SK-N-SH (cell line): ENCODE measurements around the gene PARVA. TPM values are rescaled to one million over a fixed set of nuclear protein-coding genes. Genes with fewer than 3 reads are reported as not detected.

Experiments
- CTCF ChIA-PET: fragments of 300-600, 350-600 bp; formaldehyde crosslinking; extraction: SDS; loops from one replicate; lab custom pipeline; 2021; lab: Yijun Ruan, JAX
- POLR2A ChIA-PET: fragments of 350-600 bp; sonication (Branson Sonifier 250); formaldehyde crosslinking; extraction: SDS; loops from one replicate; lab custom pipeline; 2020; ENCODE audit warnings: antibody characterized with exemption, inconsistent platforms; lab: Yijun Ruan, JAX
- DNase-seq: peaks from one replicate; pipeline ENCODE4 v3.0.0; 2012
- H2AFZ ChIP-seq: fragments of 200-600 bp; sonication (generic); 2 replicates; pipeline ENCODE4 v1.8.1; 2016; ENCODE audit warnings: antibody characterized with exemption, mild to moderate bottlenecking, low read depth
- H3F3A ChIP-seq: fragments of 200-600 bp; sonication (generic); replicated peaks from 2 replicates; pipeline ENCODE3; 2016; ENCODE audit warnings: antibody characterized with exemption, mild to moderate bottlenecking; ENCODE audit not compliant: insufficient read depth
- H3K27ac ChIP-seq, 2 experiments: fragments of 200-500 bp in 1 of 2; fragments of 200-600 bp in 1 of 2; sonication (Bioruptor generic) in 1 of 2; sonication (generic), shearing (Covaris generic) in 1 of 2; 2 replicates each; pipeline versions ENCODE4 v1.5.1 to v1.6.1; 2014 to 2016; ENCODE audit warnings: low read depth in 2 of 2, inconsistent platforms in 1 of 2, low read length in 1 of 2, mild to moderate bottlenecking in 1 of 2, mixed read lengths in 1 of 2
- H3K27me3 ChIP-seq: fragments of 200-600 bp; sonication (generic), shearing (Covaris generic); 2 replicates; pipeline ENCODE4 v1.6.1; 2016; ENCODE audit warnings: mixed run types; ENCODE audit not compliant: insufficient read depth
- H3K36me3 ChIP-seq, 2 experiments: fragments of 200-500 bp in 1 of 2; fragments of 200-600 bp in 1 of 2; sonication (Bioruptor generic) in 1 of 2; sonication (generic) in 1 of 2; replicated peaks in 1 of 2; 2 replicates each; pipeline versions ENCODE3 to v1.5.1; 2014 to 2016; ENCODE audit warnings: low read length in 1 of 2, mild to moderate bottlenecking in 1 of 2; ENCODE audit not compliant: insufficient read depth in 2 of 2, control insufficient read depth in 1 of 2
- H3K4me1 ChIP-seq, 2 experiments: fragments of 200-500 bp in 1 of 2; fragments of 200-600 bp in 1 of 2; sonication (Bioruptor generic) in 1 of 2; sonication (generic), shearing (Covaris generic) in 1 of 2; 2 replicates each; pipeline versions ENCODE4 v1.5.1 to v1.6.1; 2014 to 2016; ENCODE audit warnings: low read depth in 1 of 2, low read length in 1 of 2, mixed run types in 1 of 2; ENCODE audit not compliant: insufficient read depth in 2 of 2, control insufficient read depth in 1 of 2
- H3K4me2 ChIP-seq: fragments of 200-600 bp; sonication (generic), shearing (Covaris generic); 2 replicates; pipeline ENCODE4 v1.6.1; 2017; ENCODE audit warnings: mixed run types
- H3K4me3 ChIP-seq, 2 experiments: fragments of 200-500 bp in 1 of 2; fragments of 200-600 bp in 1 of 2; sonication (Bioruptor generic) in 1 of 2; sonication (generic), shearing (Covaris generic) in 1 of 2; 2 replicates each; pipeline versions ENCODE4 v1.5.1 to v1.8.1; 2014 to 2016; ENCODE audit warnings: low read depth in 2 of 2, inconsistent platforms in 1 of 2, low read length in 1 of 2, mild to moderate bottlenecking in 1 of 2, mixed read lengths in 1 of 2, moderate library complexity in 1 of 2
- H3K79me2 ChIP-seq: fragments of 200-600 bp; sonication (generic); 2 replicates; pipeline ENCODE4 v1.8.1; 2017; ENCODE audit warnings: mild to moderate bottlenecking; ENCODE audit not compliant: insufficient read depth
- H3K9ac ChIP-seq: fragments of 200-600 bp; sonication (generic); 2 replicates; pipeline ENCODE4 v1.6.1; 2017; ENCODE audit warnings: mixed run types
- H3K9me2 ChIP-seq: fragments of 200-600 bp; sonication (generic); 2 replicates; pipeline ENCODE4 v1.6.1; 2017; ENCODE audit warnings: mixed run types
- H3K9me3 ChIP-seq: fragments of 200-600 bp; sonication (generic); 2 replicates; pipeline ENCODE4 v1.6.1; 2017; ENCODE audit warnings: mixed run types, mild to moderate bottlenecking, moderate library complexity
- H4K20me1 ChIP-seq: fragments of 200-600 bp; sonication (generic); 2 replicates; pipeline ENCODE4 v1.6.1; 2017; ENCODE audit warnings: mild to moderate bottlenecking, mixed run types; ENCODE audit not compliant: insufficient read depth
- EZH2phosphoT487 ChIP-seq: fragments of 200-600 bp; sonication (generic); IDR thresholded peaks from 2 replicates; pipeline ENCODE4 v1.6.1; 2017; ENCODE audit warnings: low read depth, mixed run types, mild to moderate bottlenecking, antibody characterized with exemption, moderate library complexity, borderline replicate concordance
- FOSL2 ChIP-seq: IDR thresholded peaks from 2 replicates; pipeline ENCODE4 v1.4.0; 2012; ENCODE audit warnings: low read depth, mild to moderate bottlenecking, moderate library complexity, borderline replicate concordance
- GABPA ChIP-seq: IDR thresholded peaks from 2 replicates; pipeline ENCODE4 v1.4.0; 2012; ENCODE audit warnings: low read depth, mild to moderate bottlenecking
- MXI1 ChIP-seq: IDR thresholded peaks from 2 replicates; pipeline ENCODE4 v1.6.1; 2012; ENCODE audit warnings: mild to moderate bottlenecking, low read depth, low read length, improper control_type of control experiment
- POLR2AphosphoS5 ChIP-seq: IDR thresholded peaks from 2 replicates; pipeline ENCODE4 v1.6.1; 2012; ENCODE audit warnings: low read depth, low read length
- RAD21 ChIP-seq: IDR thresholded peaks from 2 replicates; pipeline ENCODE4 v1.6.1; 2012; ENCODE audit warnings: mild to moderate bottlenecking, low read length
- RCOR1 ChIP-seq: fragments of 150-350 bp; IDR thresholded peaks from 2 replicates; pipeline ENCODE4 v1.6.1; 2017; ENCODE audit warnings: antibody characterized with exemption, low read length
- RFX5 ChIP-seq: IDR thresholded peaks from 2 replicates; pipeline ENCODE4 v1.6.1; 2012; ENCODE audit warnings: mild to moderate bottlenecking, improper control_type of control experiment, low read length
- SMC3 ChIP-seq: IDR thresholded peaks from 2 replicates; pipeline ENCODE4 v1.6.1; 2012; ENCODE audit warnings: low read depth, low read length, improper control_type of control experiment
- TAF1 ChIP-seq: IDR thresholded peaks from 2 replicates; pipeline ENCODE4 v1.6.1; 2012; ENCODE audit warnings: low read depth, mild to moderate bottlenecking, low read length, moderate library complexity, borderline replicate concordance
- TEAD4 ChIP-seq: IDR thresholded peaks from 2 replicates; pipeline ENCODE4 v1.4.0; 2012; ENCODE audit warnings: mild to moderate bottlenecking, borderline replicate concordance; ENCODE audit not compliant: insufficient read depth
- WGBS: methylation state at CpG from one replicate; pipeline ENCODE4 v1.1.6; 2017; ENCODE audit warnings: low lambda C conversion rate; 5-methylcytosine and 5-hydroxymethylcytosine counted together
- polyA plus RNA-seq, 3 experiments: library from polyadenylated mRNA; depleted of rRNA; stranded (reverse); fragments of >200 nt; gene quantifications; 2 replicates each; pipeline ENCODE4 v1.2.3, GENCODE V29; 2012
- TF ChIP-seq, protein P1 (sequence below): fragments of 150-350 bp; IDR thresholded peaks from 2 replicates; pipeline ENCODE4 v1.6.1; 2017; ENCODE audit warnings: antibody characterized with exemption, low read length, low read depth, borderline replicate concordance
- TF ChIP-seq, protein P2 (sequence below): fragments of 200-600 bp; sonication (generic); IDR thresholded peaks from 2 replicates; pipeline ENCODE4 v1.6.1; 2017; ENCODE audit warnings: antibody characterized with exemption, mild to moderate bottlenecking, moderate library complexity

Gene PARVA
- polyA plus RNA-seq, 1 of the 3 experiments (the other 2 are of a cell fraction): 27.6 TPM

DNA sequence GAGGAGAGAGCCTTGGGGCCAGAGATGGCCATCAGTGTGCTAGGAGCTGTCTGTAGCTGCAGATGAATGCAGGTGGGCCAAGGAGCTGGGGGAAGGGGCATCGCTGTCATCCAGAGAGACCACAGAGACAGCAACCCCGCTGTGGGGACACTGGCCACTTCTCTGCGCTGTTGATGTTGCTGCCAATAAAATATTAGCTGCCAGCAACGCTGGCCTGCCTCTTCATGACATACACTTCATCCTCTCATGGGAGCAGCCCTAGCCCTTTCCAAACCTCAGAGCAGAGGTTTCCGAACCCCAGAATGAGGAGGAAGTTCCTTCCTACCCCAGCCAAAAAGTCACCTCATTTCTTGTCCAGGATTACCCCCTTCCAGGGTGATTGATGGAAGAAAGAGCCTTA is 106.2 kb downstream of the PARVA start:
- Histone ChIP-seq H3K9ac (no peak overlapping the region), H3K27ac (no peak overlapping the region), H3K4me2 (no peak overlapping the region), H3K9me3 (no peaks in the 10 kb centered on the region; the same call in 1 of the 2 replicates), H3K9me2 (no peaks in the 10 kb centered on the region), H2AFZ (no peak overlapping the region), H3K79me2 (peaks cover 6% of the 10 kb centered on the region; the same call in 1 of the 2 replicates), H3K4me3 (no peak overlapping the region), H3K4me1 (peaks cover 0 to 5% of the 10 kb centered on the region in 2 experiments; a peak in 1 of 4 replicates), H3K36me3 (peaks cover 0 to 50% of the 10 kb centered on the region in 2 experiments), H4K20me1 (no peaks in the 10 kb centered on the region), H3K27me3 (no peaks in the 10 kb centered on the region), H3F3A (no peaks in the 10 kb centered on the region)
- DNase-seq: no peak
- WGBS: 93% methylated on average over 5 of the region's 5 CpGs
- ChIA-PET CTCF (interaction anchor here (1.0 to 1.4 kb wide), 4 partner anchors 9 to 405 kb away, joined by 3 to 4 read pairs (median 4); no protein-coding TSS in a partner anchor), POLR2A (no interaction called here)
- TF ChIP-seq GABPA: no peak
- TF ChIP-seq MXI1: no peak
- TF ChIP-seq, protein P1, sequence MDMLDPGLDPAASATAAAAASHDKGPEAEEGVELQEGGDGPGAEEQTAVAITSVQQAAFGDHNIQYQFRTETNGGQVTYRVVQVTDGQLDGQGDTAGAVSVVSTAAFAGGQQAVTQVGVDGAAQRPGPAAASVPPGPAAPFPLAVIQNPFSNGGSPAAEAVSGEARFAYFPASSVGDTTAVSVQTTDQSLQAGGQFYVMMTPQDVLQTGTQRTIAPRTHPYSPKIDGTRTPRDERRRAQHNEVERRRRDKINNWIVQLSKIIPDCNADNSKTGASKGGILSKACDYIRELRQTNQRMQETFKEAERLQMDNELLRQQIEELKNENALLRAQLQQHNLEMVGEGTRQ: no peak
- TF ChIP-seq EZH2phosphoT487: no peak
- no peak for TF ChIP-seq RCOR1
- TF ChIP-seq RAD21: no peak
- TF ChIP-seq FOSL2: no peak
- TF ChIP-seq POLR2AphosphoS5: no peak
- no peak for TF ChIP-seq SMC3
- no peak for TF ChIP-seq TEAD4
- TF ChIP-seq RFX5: no peak
- no peak for TF ChIP-seq TAF1

DNA sequence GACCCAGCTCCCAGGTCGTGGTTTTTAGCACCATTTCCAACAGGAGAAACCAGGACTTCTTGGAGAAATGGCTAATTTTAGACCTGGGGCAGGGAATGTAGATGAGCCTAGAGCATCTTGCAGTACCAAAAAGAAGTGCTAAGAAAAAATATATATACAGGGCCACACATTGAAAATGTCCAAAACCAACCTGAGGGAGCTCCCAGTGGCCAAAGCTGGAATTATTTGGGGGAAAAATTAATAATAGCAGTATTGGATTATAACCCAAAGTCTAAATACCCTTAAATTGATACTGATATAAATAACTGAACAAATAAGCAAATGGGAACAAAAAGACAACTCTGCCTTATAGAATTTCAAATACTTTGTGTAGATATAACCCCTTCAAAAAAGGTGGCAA is 108.0 kb downstream of the PARVA start:
- Histone ChIP-seq H3K4me2 (no peak overlapping the region), H3K36me3 (peaks cover 0 to 53% of the 10 kb centered on the region in 2 experiments), H3K9me2 (no peaks in the 10 kb centered on the region), H3K9me3 (peaks cover 11% of the 10 kb centered on the region), H3K9ac (no peak overlapping the region), H3K27ac (no peak overlapping the region), H3K27me3 (no peaks in the 10 kb centered on the region), H2AFZ (no peak overlapping the region), H3K4me1 (peaks cover 0 to 5% of the 10 kb centered on the region in 2 experiments; a peak in 1 of 4 replicates), H3K79me2 (peaks cover 6% of the 10 kb centered on the region; the same call in 1 of the 2 replicates), H4K20me1 (no peaks in the 10 kb centered on the region), H3F3A (no peaks in the 10 kb centered on the region), H3K4me3 (no peak overlapping the region)
- ChIA-PET POLR2A (no interaction called here), CTCF (interaction anchor here (0.6 to 1.5 kb wide), 9 partner anchors 9 to 1402 kb away, joined by 3 to 7 read pairs (median 3); no protein-coding TSS in a partner anchor)
- DNase-seq: no peak
- 78% methylated on average over 1 of the region's 1 CpG for WGBS
- TF ChIP-seq, protein P1: no peak
- TF ChIP-seq RAD21: peak; percentile 44; the same call in 1 of the 2 replicates
- TF ChIP-seq, protein P2, sequence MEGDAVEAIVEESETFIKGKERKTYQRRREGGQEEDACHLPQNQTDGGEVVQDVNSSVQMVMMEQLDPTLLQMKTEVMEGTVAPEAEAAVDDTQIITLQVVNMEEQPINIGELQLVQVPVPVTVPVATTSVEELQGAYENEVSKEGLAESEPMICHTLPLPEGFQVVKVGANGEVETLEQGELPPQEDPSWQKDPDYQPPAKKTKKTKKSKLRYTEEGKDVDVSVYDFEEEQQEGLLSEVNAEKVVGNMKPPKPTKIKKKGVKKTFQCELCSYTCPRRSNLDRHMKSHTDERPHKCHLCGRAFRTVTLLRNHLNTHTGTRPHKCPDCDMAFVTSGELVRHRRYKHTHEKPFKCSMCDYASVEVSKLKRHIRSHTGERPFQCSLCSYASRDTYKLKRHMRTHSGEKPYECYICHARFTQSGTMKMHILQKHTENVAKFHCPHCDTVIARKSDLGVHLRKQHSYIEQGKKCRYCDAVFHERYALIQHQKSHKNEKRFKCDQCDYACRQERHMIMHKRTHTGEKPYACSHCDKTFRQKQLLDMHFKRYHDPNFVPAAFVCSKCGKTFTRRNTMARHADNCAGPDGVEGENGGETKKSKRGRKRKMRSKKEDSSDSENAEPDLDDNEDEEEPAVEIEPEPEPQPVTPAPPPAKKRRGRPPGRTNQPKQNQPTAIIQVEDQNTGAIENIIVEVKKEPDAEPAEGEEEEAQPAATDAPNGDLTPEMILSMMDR: peak; percentile 60
